Measurements from ENCODE around the gene RAI14. TPM values are rescaled to one million over a fixed set of nuclear protein-coding genes. Genes with fewer than 3 reads are reported as not detected.

RAI14 gene
- polyA plus RNA-seq, 6 donors from 2014 or later = 0.08 to 2.4 (median 1.2) TPM; not detected in 2

DNA sequence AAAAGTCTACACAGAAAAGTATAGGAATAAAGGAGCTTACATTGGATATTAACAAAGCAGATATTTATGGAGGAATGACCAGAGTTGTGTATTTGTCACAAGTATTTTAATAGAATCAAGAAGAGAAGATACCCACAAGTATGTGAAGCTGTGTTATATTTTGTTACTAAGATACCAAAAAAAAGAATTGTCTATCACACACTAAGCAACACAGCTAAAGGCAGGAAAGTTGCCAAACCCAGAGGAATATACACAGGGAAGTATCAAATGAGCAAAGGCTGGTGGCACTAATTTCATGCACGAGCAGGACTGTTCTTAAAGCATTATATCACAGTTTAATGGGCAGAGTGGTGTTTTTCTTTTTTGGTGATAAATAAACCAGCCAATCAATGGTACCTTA is 30.9 kb upstream of the RAI14 start:
- no peak overlapping the region for H3K27ac Mint-ChIP-seq
- H3K27me3 Mint-ChIP-seq = peaks cover 0 to under 1% (median 0%) of the 10 kb centered on the region in 3 donors
- H3K4me1 Mint-ChIP-seq = no peaks in the 10 kb centered on the region
- no peaks in the 10 kb centered on the region for H3K36me3 Mint-ChIP-seq
- H3K4me3 Mint-ChIP-seq = no peak overlapping the region
- peaks cover 0 to 4% (median 0%) of the 10 kb centered on the region in 7 donors for H3K9me3 Mint-ChIP-seq
- DNase-seq (no peak), ATAC-seq (ENCODE audit: low read depth in 2 of 2) (no peak)

DNA sequence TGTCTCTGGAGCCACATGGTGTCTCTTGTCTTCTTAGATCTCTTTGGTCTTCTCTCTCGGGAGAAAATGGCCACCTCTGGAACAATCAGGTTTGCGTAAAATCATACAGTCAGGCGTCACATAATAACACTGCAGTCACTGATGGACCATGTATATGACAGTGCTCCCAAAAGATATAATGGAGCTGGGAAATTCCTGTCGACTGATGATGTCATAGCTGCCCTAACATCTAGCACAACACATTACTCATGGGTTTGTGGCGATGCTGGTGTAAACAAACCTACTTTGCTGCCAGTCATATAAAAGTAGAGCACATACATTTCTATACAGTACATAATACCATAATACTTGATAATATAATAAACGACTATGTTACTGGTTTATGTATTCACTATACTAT is 30.1 kb upstream of the RAI14 start:
- no peaks in the 10 kb centered on the region for H3K4me1 Mint-ChIP-seq
- H3K9me3 Mint-ChIP-seq = peaks cover 0 to 9% (median 2%) of the 10 kb centered on the region in 7 donors
- no peak overlapping the region for H3K27ac Mint-ChIP-seq
- ATAC-seq (ENCODE audit: low read depth in 2 of 2) (no peak), DNase-seq (no peak)
- no peak overlapping the region for H3K4me3 Mint-ChIP-seq
- H3K27me3 Mint-ChIP-seq = peaks cover 0 to 6% (median 0%) of the 10 kb centered on the region in 3 donors
- no peaks in the 10 kb centered on the region for H3K36me3 Mint-ChIP-seq

DNA sequence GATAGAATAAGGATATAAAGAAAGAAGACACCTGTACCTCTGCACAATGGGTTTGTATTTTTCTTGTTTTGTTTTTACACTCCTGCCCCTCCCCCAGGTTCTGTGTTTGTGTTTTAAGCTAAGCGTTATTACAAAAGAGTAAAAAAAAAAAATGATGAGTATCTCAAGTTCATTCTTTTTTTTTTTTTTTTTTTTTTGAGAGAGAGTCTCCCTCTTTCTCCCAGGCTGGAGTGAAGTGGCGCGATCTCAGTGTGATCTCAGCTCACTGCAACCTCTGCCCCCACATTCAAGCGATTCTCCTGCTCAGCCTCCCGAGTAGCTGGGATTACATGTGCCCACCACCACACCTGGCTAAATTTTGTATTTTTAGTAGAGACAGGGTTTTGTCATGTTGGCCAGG is 29.4 kb upstream of the RAI14 start:
- Mint-ChIP-seq H3K36me3 (no peaks in the 10 kb centered on the region), H3K27ac (no peak overlapping the region), H3K4me1 (peaks cover 0 to 4% (median 0%) of the 10 kb centered on the region in 3 donors), H3K9me3 (peaks cover 0 to 14% (median 4%) of the 10 kb centered on the region in 7 donors), H3K27me3 (peaks cover 0 to 6% (median 0%) of the 10 kb centered on the region in 3 donors), H3K4me3 (no peak overlapping the region)
- DNase-seq = no peak
- ATAC-seq (ENCODE audit: low read depth in 2 of 2) = no peak

DNA sequence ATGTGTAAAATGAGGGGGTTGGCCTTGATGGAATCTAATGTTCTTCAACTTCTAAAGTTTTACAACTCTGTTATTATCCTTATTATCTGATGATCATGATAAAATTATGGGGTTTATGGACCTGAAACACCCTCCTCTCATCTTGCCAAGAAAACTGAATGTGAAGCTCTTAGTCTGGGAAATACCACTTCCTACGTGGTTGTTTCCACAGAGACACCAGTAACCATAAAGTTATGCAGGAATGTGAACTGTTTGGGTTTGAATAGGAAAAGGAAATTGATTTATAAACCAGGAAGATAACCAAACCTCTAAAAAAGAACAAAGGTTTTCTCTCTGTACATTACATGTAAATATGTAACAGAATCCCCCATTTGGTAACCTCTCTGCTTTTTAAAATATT is 28.3 kb upstream of the RAI14 start:
- no peak for DNase-seq
- ATAC-seq (ENCODE audit: low read depth in 2 of 2) = no peak
- peaks cover 0 to 6% (median 0%) of the 10 kb centered on the region in 3 donors for H3K4me1 Mint-ChIP-seq

DNA sequence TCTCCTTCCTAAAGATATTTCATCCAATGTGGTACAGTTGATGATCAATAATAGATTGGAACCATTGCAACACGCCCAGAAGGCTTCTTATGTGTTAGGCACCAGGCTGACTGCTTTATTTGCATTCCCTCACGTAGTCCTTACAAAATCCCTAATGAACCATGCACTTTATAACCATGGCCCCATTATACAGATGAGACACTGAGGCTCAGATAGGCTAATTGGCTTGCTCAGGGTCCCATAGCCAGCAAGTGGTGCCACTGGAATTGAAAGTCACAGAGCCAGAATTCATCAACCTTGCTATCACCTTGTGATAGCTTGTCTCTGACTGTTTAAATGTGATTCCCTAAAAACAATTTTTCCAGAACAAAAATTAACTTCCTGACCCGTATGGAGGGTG is 27.8 kb upstream of the RAI14 start:
- Mint-ChIP-seq H3K4me1 (peaks cover 0 to 6% (median 0%) of the 10 kb centered on the region in 3 donors), H3K27me3 (peaks cover 0 to 6% (median 0%) of the 10 kb centered on the region in 3 donors), H3K9me3 (peaks cover 0 to 15% (median 4%) of the 10 kb centered on the region in 7 donors), H3K36me3 (no peaks in the 10 kb centered on the region), H3K27ac (no peak overlapping the region), H3K4me3 (no peak overlapping the region)
- DNase-seq (no peak), ATAC-seq (ENCODE audit: low read depth in 2 of 2) (no peak)

More for the DNA sequence above, 28.3 kb upstream of the RAI14 start:
- no peaks in the 10 kb centered on the region for H3K36me3 Mint-ChIP-seq
- no peak overlapping the region for H3K27ac Mint-ChIP-seq
- peaks cover 0 to 15% (median 4%) of the 10 kb centered on the region in 7 donors for H3K9me3 Mint-ChIP-seq
- peaks cover 0 to 6% (median 0%) of the 10 kb centered on the region in 3 donors for H3K27me3 Mint-ChIP-seq
- H3K4me3 Mint-ChIP-seq = no peak overlapping the region

- ATAC-seq (ENCODE audit: low read depth in 2 of 2) (no peak), DNase-seq (no peak)
- peaks cover 0 to 6% (median 0%) of the 10 kb centered on the region in 3 donors for H3K27me3 Mint-ChIP-seq
- H3K36me3 Mint-ChIP-seq = no peaks in the 10 kb centered on the region
- H3K4me1 Mint-ChIP-seq = peaks cover 0 to 6% (median 0%) of the 10 kb centered on the region in 3 donors
- no peak overlapping the region for H3K27ac Mint-ChIP-seq
- H3K4me3 Mint-ChIP-seq = no peak overlapping the region
- H3K9me3 Mint-ChIP-seq = peaks cover 0 to 15% (median 6%) of the 10 kb centered on the region in 7 donors
Measured at GRCh38 chr5:34630596-34630995, 25.5 kb upstream of the RAI14 start.

- no peak overlapping the region for H3K27ac Mint-ChIP-seq
- peaks cover 0 to 11% (median 4%) of the 10 kb centered on the region in 3 donors for H3K4me1 Mint-ChIP-seq
- H3K9me3 Mint-ChIP-seq = peaks cover 2 to 23% (median 10%) of the 10 kb centered on the region in 7 donors
- peaks cover 0 to 8% of the 10 kb centered on the region in 2 donors for H3K36me3 Mint-ChIP-seq
- ATAC-seq (ENCODE audit: low read depth in 2 of 2) = no peak
- H3K4me3 Mint-ChIP-seq = no peak overlapping the region
- DNase-seq = no peak
- H3K27me3 Mint-ChIP-seq = peaks cover 0 to 6% (median 5%) of the 10 kb centered on the region in 3 donors
Measured at GRCh38 chr5:34632807-34633422, 23.2 kb upstream of the RAI14 start.

DNA sequence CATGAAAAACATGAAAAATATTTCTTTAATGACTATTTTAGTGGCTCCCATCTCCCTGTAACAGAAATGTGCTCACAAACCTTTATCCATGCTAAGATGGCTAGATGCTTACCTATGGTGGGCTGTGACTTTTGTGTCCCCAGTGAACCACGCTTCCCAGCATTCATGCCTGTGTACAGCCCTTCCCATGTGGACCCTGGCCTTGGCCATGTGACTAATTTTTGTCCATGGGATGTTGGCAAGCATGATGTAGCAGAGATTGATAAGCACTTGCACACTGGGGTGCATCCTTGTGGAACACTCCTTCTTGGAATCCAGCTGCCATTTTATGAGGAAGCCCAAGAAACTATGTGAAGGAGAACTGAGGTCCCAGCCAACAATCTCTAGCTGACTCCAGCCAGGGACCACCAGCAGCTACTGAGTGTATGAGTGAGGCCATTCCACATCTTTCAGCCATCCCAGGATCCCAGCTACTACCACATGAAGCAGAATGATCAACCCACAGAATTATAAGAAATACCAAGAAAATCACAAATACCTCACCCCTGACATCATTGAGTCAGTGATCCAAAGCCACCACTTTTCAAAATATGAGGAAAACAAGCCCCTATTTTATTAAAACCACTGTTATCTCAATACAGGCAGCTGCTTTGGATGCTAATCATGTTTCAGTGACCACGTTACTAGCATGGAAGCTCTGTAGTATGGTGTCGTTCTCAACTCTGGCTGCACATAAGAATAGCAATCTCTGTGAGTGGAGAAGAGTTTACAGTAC is 16.1 kb upstream of the RAI14 start:
- peaks cover 0 to 11% of the 10 kb centered on the region in 2 donors for H3K36me3 Mint-ChIP-seq
- peaks cover 12 to 21% (median 13%) of the 10 kb centered on the region in 3 donors for H3K27me3 Mint-ChIP-seq
- H3K4me1 Mint-ChIP-seq = peaks cover 0 to 25% (median 14%) of the 10 kb centered on the region in 3 donors
- H3K27ac Mint-ChIP-seq = peak overlapping the region in 2 of 6 donors; percentile 18 to 49
- peaks cover 2 to 18% (median 9%) of the 10 kb centered on the region in 7 donors for H3K9me3 Mint-ChIP-seq
- DNase-seq = no peak
- no peak for ATAC-seq (ENCODE audit: low read depth in 2 of 2)
- H3K4me3 Mint-ChIP-seq = no peak overlapping the region

DNA sequence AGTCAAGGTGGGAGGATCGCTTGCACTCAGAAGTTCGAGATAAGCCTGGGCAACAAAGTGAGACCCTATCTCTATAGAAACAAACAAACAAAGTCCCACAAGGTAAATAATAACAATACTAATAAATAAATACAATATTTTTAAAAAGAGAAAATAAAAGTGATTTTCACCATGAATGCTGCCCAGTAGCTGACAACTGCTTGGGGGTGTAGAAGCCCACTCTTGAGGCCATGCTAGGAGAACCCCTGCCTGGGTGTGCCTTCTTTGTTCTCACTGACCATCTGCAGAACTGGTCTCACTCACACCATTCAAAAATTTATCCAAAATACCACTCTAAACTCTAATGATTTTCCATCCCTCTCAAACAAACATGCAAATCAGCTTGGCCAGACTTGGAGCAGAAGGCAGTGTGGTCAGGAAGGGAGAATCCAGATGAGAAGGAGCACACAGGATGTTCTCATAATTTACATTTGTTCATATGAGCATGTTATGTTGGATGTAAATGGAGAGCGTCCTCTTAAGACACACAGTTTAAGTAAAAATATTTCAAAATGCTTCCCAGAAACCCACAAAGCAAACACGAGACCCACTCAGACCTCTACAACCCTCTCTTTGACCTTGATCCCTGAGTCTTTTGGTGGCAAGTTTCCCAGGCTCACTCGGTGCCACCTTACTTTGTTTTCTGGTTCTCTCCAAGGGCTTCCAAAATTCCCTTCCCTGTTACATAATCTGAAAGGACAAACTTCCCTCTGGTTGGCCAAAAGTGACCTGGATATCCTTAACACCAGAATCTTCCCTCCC is 7.9 kb upstream of the RAI14 start:
- Mint-ChIP-seq H3K4me1 (no peaks in the 10 kb centered on the region), H3K27me3 (peaks cover 26 to 54% (median 37%) of the 10 kb centered on the region in 3 donors), H3K4me3 (no peak overlapping the region), H3K9me3 (no peaks in the 10 kb centered on the region), H3K36me3 (no peaks in the 10 kb centered on the region), H3K27ac (no peak overlapping the region)
- ATAC-seq (ENCODE audit: low read depth in 2 of 2) = no peak
- no peak for DNase-seq

DNA sequence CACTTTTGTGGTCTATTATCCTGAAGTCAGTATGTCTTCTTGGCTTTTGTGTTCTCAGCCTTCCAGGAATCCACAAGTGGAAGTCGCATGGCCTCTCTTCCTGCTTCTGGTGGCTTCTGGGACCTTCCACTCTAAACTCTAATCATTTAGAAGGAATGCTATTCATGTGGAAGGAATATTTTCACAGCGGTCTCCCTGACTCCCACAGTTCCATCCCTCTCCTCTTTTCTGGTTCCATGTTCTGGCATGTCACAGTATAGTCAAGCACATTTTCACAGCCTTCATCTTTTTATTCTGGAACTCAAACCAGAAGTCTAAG is 7.3 kb upstream of the RAI14 start:
- ATAC-seq (ENCODE audit: low read depth in 2 of 2) (no peak), DNase-seq (no peak)
- H3K4me3 Mint-ChIP-seq = no peak overlapping the region
- H3K4me1 Mint-ChIP-seq = no peaks in the 10 kb centered on the region
- no peaks in the 10 kb centered on the region for H3K9me3 Mint-ChIP-seq
- no peaks in the 10 kb centered on the region for H3K36me3 Mint-ChIP-seq
- peaks cover 28 to 54% (median 32%) of the 10 kb centered on the region in 3 donors for H3K27me3 Mint-ChIP-seq
- no peak overlapping the region for H3K27ac Mint-ChIP-seq

- no peak for DNase-seq
- no peak overlapping the region for H3K27ac Mint-ChIP-seq
- peaks cover 22 to 48% (median 36%) of the 10 kb centered on the region in 3 donors for H3K27me3 Mint-ChIP-seq
- H3K4me3 Mint-ChIP-seq = no peak overlapping the region
- H3K9me3 Mint-ChIP-seq = no peaks in the 10 kb centered on the region
- H3K36me3 Mint-ChIP-seq = no peaks in the 10 kb centered on the region
- H3K4me1 Mint-ChIP-seq = peaks cover 9 to 15% (median 10%) of the 10 kb centered on the region in 3 donors
- ATAC-seq (ENCODE audit: low read depth in 2 of 2) = no peak
Measured at GRCh38 chr5:34651791-34652190, 4.3 kb upstream of the RAI14 start.

- no peaks in the 10 kb centered on the region for H3K36me3 Mint-ChIP-seq
- peaks cover 19 to 51% (median 40%) of the 10 kb centered on the region in 3 donors for H3K27me3 Mint-ChIP-seq
- no peak for ATAC-seq (ENCODE audit: low read depth in 2 of 2)
- no peak for DNase-seq
- peaks cover 13 to 20% (median 14%) of the 10 kb centered on the region in 3 donors for H3K4me1 Mint-ChIP-seq
- H3K27ac Mint-ChIP-seq = no peak overlapping the region
- no peak overlapping the region for H3K4me3 Mint-ChIP-seq
- no peaks in the 10 kb centered on the region for H3K9me3 Mint-ChIP-seq
Measured at GRCh38 chr5:34652466-34652865, 3.7 kb upstream of the RAI14 start.

DNA sequence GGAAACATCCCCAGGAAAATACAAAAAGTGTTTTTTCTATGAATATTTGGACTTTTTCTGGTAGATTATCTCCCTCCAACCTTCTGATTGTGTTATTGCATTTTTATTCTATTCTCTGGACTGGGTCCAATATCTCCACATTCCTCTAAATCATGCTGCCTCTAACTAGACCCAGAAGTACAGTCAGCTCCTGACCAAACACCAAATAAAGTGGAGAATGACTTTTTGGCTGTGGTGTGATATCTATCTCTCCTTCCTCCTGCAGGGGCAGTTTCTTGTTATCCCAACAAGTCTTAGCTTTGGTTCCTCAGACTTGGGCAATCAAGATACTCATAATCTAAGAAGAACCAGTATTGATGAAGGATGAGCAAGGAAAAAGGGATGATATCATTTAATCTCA is 3.2 kb upstream of the RAI14 start:
- Mint-ChIP-seq H3K9me3 (no peaks in the 10 kb centered on the region), H3K36me3 (no peaks in the 10 kb centered on the region), H3K27me3 (peaks cover 23 to 55% (median 44%) of the 10 kb centered on the region in 3 donors), H3K4me3 (no peak overlapping the region), H3K4me1 (peaks cover 18 to 25% (median 18%) of the 10 kb centered on the region in 3 donors), H3K27ac (no peak overlapping the region)
- no peak for DNase-seq
- ATAC-seq (ENCODE audit: low read depth in 2 of 2) = no peak

Measured in naive B cell (primary cell).